IMR-90 (cell line): ENCODE results near the gene ISM2. TPM values are rescaled to one million over a fixed set of nuclear protein-coding genes. Genes with fewer than 3 reads are reported as not detected.

Experiments used
- ATAC-seq: fragments of 200-7000 bp; cut with Tn5 transposase; 2 replicates; pipeline ENCODE4 v1.9.1; 2020; ENCODE audit warnings: low read depth, mild to moderate bottlenecking, moderate library complexity
- BruUV-seq: library from RNA; stranded (reverse); fragments of 400-500 nt; replicated peaks from 2 replicates; lab custom pipeline; 2021; lab: Mats Ljungman, UMichigan
- CTCF ChIA-PET: fragments of 300-600 bp; formaldehyde crosslinking; extraction: SDS; loops from one replicate; lab custom pipeline; 2021; ENCODE audit warnings: antibody characterized with exemption; lab: Yijun Ruan, JAX
- POLR2A ChIA-PET: fragments of 300-600 bp; sonication (Branson Sonifier 250); formaldehyde crosslinking; loops from one replicate; lab custom pipeline; 2022; ENCODE audit warnings: antibody characterized with exemption; ENCODE audit not compliant: unreplicated experiment; lab: Charles Lee
- DNase-seq: peaks from one replicate; pipeline ENCODE4 v3.0.0; 2013
- H2AFZ ChIP-seq: replicated peaks from 2 replicates; pipeline ENCODE3; 2013; ENCODE audit warnings: low read length, mild to moderate bottlenecking; ENCODE audit not compliant: poor library complexity
- H2AK5ac ChIP-seq: 2 replicates; pipeline ENCODE4 v1.6.1; 2013; ENCODE audit warnings: low read depth, low read length, inconsistent platforms
- H2AK9ac ChIP-seq: replicated peaks from 2 replicates; pipeline ENCODE3; 2013; ENCODE audit warnings: mild to moderate bottlenecking, low read depth, low read length, moderate library complexity; ENCODE audit not compliant: poor library complexity
- H2BK120ac ChIP-seq: 2 replicates; pipeline ENCODE4 v1.6.1; 2013; ENCODE audit warnings: low read depth, low read length, inconsistent platforms
- H2BK15ac ChIP-seq: 3 replicates; pipeline ENCODE4 v1.6.1; 2013; ENCODE audit warnings: low read depth, low read length, inconsistent platforms
- H2BK20ac ChIP-seq: 2 replicates; pipeline ENCODE4 v1.6.1; 2013; ENCODE audit warnings: low read depth, mild to moderate bottlenecking, inconsistent platforms, low read length, moderate library complexity
- H2BK5ac ChIP-seq: 2 replicates; pipeline ENCODE4 v1.6.1; 2013; ENCODE audit warnings: mild to moderate bottlenecking, low read depth, low read length, inconsistent platforms; ENCODE audit not compliant: poor library complexity, severe bottlenecking
- H3K14ac ChIP-seq: replicated peaks from 2 replicates; pipeline ENCODE4 v1.6.1; 2013; ENCODE audit warnings: low read depth, low read length, inconsistent platforms
- H3K18ac ChIP-seq: 2 replicates; pipeline ENCODE4 v1.6.1; 2013; ENCODE audit warnings: low read depth, low read length, control low read depth
- H3K23ac ChIP-seq: 2 replicates; pipeline ENCODE4 v1.6.1; 2013; ENCODE audit warnings: low read depth, low read length, inconsistent platforms
- H3K27ac ChIP-seq: 2 replicates; pipeline ENCODE4 v1.5.1; 2013; ENCODE audit warnings: mild to moderate bottlenecking, control low read depth, low read length; ENCODE audit not compliant: insufficient read depth
- H3K27me3 ChIP-seq: 2 replicates; pipeline ENCODE4 v1.6.1; 2013; ENCODE audit warnings: low read length; ENCODE audit not compliant: control insufficient read depth, insufficient read depth
- H3K36me3 ChIP-seq: 2 replicates; pipeline ENCODE4 v1.6.1; 2013; ENCODE audit warnings: low read length, mixed read lengths; ENCODE audit not compliant: control insufficient read depth, insufficient read depth
- H3K4ac ChIP-seq: 2 replicates; pipeline ENCODE4 v1.6.1; 2013; ENCODE audit warnings: low read depth, low read length, inconsistent platforms
- H3K4me1 ChIP-seq: 2 replicates; pipeline ENCODE4 v1.6.1; 2013; ENCODE audit warnings: low read length, mixed read lengths; ENCODE audit not compliant: control insufficient read depth, insufficient read depth
- H3K4me2 ChIP-seq: 2 replicates; pipeline ENCODE4 v1.6.1; 2013; ENCODE audit warnings: low read depth, mild to moderate bottlenecking, control low read depth, low read length, moderate library complexity
- H3K4me3 ChIP-seq: 2 replicates; pipeline ENCODE4 v1.5.1; 2013; ENCODE audit warnings: low read depth, mild to moderate bottlenecking, control low read depth, low read length, moderate library complexity; ENCODE audit not compliant: insufficient read depth
- H3K56ac ChIP-seq: 2 replicates; pipeline ENCODE4 v1.6.1; 2013; ENCODE audit warnings: low read length, inconsistent platforms; ENCODE audit not compliant: insufficient read depth; ENCODE audit errors: extremely low read depth
- H3K79me1 ChIP-seq, 2 experiments: 2 replicates each; pipeline ENCODE4 v1.6.1; 2013; ENCODE audit warnings: low read length in 2 of 2, inconsistent platforms in 1 of 2, low read depth in 1 of 2
- H3K9ac ChIP-seq: 2 replicates; pipeline ENCODE4 v1.6.1; 2013; ENCODE audit warnings: low read depth, low read length, control low read depth
- H3K9me1 ChIP-seq: 2 replicates; pipeline ENCODE4 v1.6.1; 2013; ENCODE audit warnings: low read length, inconsistent platforms; ENCODE audit not compliant: insufficient read depth
- H3K9me3 ChIP-seq: 2 replicates; pipeline ENCODE4 v1.6.1; 2013; ENCODE audit warnings: low read length; ENCODE audit not compliant: control insufficient read depth, insufficient read depth
- H4K20me1 ChIP-seq: 2 replicates; pipeline ENCODE4 v1.6.1; 2013; ENCODE audit warnings: low read length, inconsistent platforms; ENCODE audit not compliant: insufficient read depth
- H4K5ac ChIP-seq: 2 replicates; pipeline ENCODE4 v1.6.1; 2013; ENCODE audit warnings: mild to moderate bottlenecking, low read depth, low read length, control low read depth
- H4K8ac ChIP-seq, 2 experiments: 2 replicates each; pipeline ENCODE4 v1.6.1; 2013; ENCODE audit warnings: low read depth in 2 of 2, low read length in 2 of 2, control low read depth in 1 of 2, inconsistent platforms in 1 of 2
- H4K91ac ChIP-seq: 2 replicates; pipeline ENCODE4 v1.6.1; 2013; ENCODE audit warnings: low read depth, low read length, inconsistent platforms; ENCODE audit not compliant: insufficient read depth
- CEBPB ChIP-seq: IDR thresholded peaks from 2 replicates; pipeline ENCODE4 v1.6.1; 2012; ENCODE audit warnings: low read depth, low read length, improper control_type of control experiment
- CHD1 ChIP-seq: IDR thresholded peaks from 2 replicates; pipeline ENCODE4 v1.6.1; 2012; ENCODE audit warnings: low read depth, low read length, improper control_type of control experiment
- CTCF ChIP-seq: conservative IDR thresholded peaks from 2 replicates; pipeline ENCODE4 v1.5.1; 2012; ENCODE audit warnings: mild to moderate bottlenecking, low read depth, low read length, improper control_type of control experiment
- FOS ChIP-seq: fragments of 150-350 bp; IDR thresholded peaks from 2 replicates; pipeline ENCODE4 v1.6.1; 2016; ENCODE audit warnings: low read depth, low read length
- MAZ ChIP-seq: IDR thresholded peaks from 2 replicates; pipeline ENCODE4 v1.6.1; 2012; ENCODE audit warnings: low read depth, mild to moderate bottlenecking, low read length, improper control_type of control experiment, moderate library complexity, borderline replicate concordance
- RCOR1 ChIP-seq: IDR thresholded peaks from 2 replicates; pipeline ENCODE4 v1.6.1; 2012; ENCODE audit warnings: mild to moderate bottlenecking, low read length, improper control_type of control experiment; ENCODE audit not compliant: insufficient replicate concordance
- WGBS, 2 experiments: methylation state at CpG; one replicate each; pipeline versions ENCODE4 v1.1.5 to v1.1.7; 2013; ENCODE audit warnings: missing lambda C conversion rate in 2 of 2; ENCODE audit not compliant: insufficient read length in 1 of 2; ENCODE audit errors: extremely low coverage in 2 of 2; 5-methylcytosine and 5-hydroxymethylcytosine counted together
- dilution Hi-C: fragments of 300-500 bp; cut with HindIII; formaldehyde crosslinking; loops from one replicate; pipeline ENCODE4 v1.14.3; 2018; ENCODE audit warnings: low sequenced_read_pairs; ENCODE audit not compliant: unreplicated experiment
- in situ Hi-C: fragments of 300-500 bp; cut with MboI; formaldehyde crosslinking; loops from 3 replicates; pipeline ENCODE4 v1.14.3; 2019; ENCODE audit warnings: low sequenced_read_pairs, inconsistent platforms, mixed read lengths
- intact Hi-C: fragments of 100-400 bp; cut with micrococcal nuclease; formaldehyde crosslinking; loops from 2 replicates; pipeline ENCODE4 v1.10.0; 2022
- polyA plus RNA-seq, 3 experiments: library from polyadenylated mRNA; depleted of rRNA; stranded (reverse); fragments of >200 nt; gene quantifications; 2 replicates each; pipeline ENCODE4 v1.2.3, GENCODE V29; 2012; ENCODE audit warnings: low replicate concordance in 1 of 3
- total RNA-seq: library from RNA; depleted of rRNA; stranded (reverse); fragments of >200 nt; gene quantifications from 2 replicates; pipeline ENCODE4 v1.2.3, GENCODE V29; 2012

Gene ISM2
- total and polyA plus RNA-seq, 2 of the 4 experiments (the other 2 are of a cell fraction): under 0.01 to 0.12 TPM

- no CpG with 5 or more reads among the region's 4 CpGs for WGBS, 2 experiments
- Histone ChIP-seq H3K23ac (no peak overlapping the region), H3K4me3 (no peak overlapping the region), H4K20me1 (no peaks in the 10 kb centered on the region), H3K4ac (no peak overlapping the region), H3K9me3 (no peaks in the 10 kb centered on the region), H3K27me3 (peaks cover 2% of the 10 kb centered on the region; the same call in 1 of the 2 replicates), H3K14ac (no peak overlapping the region), H3K9ac (no peak overlapping the region), H2AK5ac (no peak overlapping the region), H2BK5ac (no peak overlapping the region), H3K18ac (no peak overlapping the region), H3K9me1 (no peaks in the 10 kb centered on the region), H3K27ac (no peak overlapping the region), H4K8ac (no peak overlapping the region), H2BK20ac (no peak overlapping the region), H3K36me3 (peaks cover 2% of the 10 kb centered on the region), H2BK15ac (no peak overlapping the region), H2AFZ (no peak overlapping the region), H2AK9ac (no peak overlapping the region), H4K91ac (no peak overlapping the region), H2BK120ac (no peak overlapping the region), H3K4me1 (peaks cover 8% of the 10 kb centered on the region), H4K5ac (no peak overlapping the region), H3K56ac (no peak overlapping the region), H3K79me1 (peaks cover 0 to 3% of the 10 kb centered on the region in 2 experiments; a peak in 1 of 4 replicates), H3K4me2 (no peak overlapping the region)
- in situ Hi-C loops (no loop called here), dilution Hi-C loops (no loop called here), intact Hi-C loops (no loop called here)
- CTCF ChIA-PET: interaction anchor here (0.6 kb wide), 1 partner anchor 206 kb away, joined by 3 read pairs; no protein-coding TSS in a partner anchor
- BruUV-seq: no TSS peak
- no peak for ATAC-seq
- POLR2A ChIA-PET: no interaction called here
- no peak for DNase-seq
- no peak for TF ChIP-seq CEBPB
- no peak for TF ChIP-seq RCOR1
- TF ChIP-seq FOS: no peak
- TF ChIP-seq CTCF: no peak
- no peak for TF ChIP-seq MAZ
- no peak for TF ChIP-seq CHD1
These were observed 6.4 kb upstream of the ISM2 start for GRCh38 chr14:77505031-77505430.
